GM18499 (cell line): ENCODE results near the gene PRTN3.

ENCODE experiments used
- ATAC-seq: cut with Tn5 transposase; IDR thresholded peaks from one replicate; pipeline ENCODE4 v1.9.1; 2021; ENCODE audit warnings: moderate number of reproducible peaks; ENCODE audit not compliant: insufficient read depth, unreplicated experiment

Gene PRTN3, protein sequence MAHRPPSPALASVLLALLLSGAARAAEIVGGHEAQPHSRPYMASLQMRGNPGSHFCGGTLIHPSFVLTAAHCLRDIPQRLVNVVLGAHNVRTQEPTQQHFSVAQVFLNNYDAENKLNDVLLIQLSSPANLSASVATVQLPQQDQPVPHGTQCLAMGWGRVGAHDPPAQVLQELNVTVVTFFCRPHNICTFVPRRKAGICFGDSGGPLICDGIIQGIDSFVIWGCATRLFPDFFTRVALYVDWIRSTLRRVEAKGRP

DNA sequence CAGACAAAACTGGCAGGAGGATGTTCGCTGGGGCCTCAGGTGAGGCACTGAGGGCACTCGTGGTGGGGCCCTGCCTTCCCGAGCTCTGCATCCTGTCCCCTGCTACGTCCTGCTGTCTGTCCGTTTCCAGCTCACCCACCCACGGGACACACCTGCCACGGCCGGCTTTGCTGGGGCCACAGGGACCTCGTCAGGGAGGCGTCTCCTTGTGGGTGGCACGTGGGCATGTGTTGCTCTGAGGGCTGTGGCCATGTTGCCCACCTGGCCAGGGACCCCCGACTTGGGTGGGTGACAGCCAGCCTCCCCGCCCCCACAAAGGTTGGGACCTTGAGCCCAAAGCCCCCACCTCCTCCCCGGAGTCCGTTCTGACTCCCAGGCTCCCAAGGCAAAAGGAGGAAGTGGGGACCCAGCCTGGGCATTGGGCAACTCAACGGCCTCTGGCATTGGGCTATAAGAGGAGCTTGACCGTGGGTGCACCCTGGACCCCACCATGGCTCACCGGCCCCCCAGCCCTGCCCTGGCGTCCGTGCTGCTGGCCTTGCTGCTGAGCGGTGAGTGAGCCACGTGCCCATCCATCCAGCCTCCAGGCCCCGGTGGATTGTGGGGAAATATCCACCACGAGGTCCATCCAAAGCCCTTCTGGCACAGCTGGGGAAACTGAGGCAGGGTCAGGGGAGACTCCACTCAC lies at the start of gene PRTN3:
Gene PRTN3, plus strand, starts transcription at position 481 of the 688 bp plus-strand sequence. Its CDS starts 10 bp downstream, at position 491.
- no peak for ATAC-seq

DNA sequence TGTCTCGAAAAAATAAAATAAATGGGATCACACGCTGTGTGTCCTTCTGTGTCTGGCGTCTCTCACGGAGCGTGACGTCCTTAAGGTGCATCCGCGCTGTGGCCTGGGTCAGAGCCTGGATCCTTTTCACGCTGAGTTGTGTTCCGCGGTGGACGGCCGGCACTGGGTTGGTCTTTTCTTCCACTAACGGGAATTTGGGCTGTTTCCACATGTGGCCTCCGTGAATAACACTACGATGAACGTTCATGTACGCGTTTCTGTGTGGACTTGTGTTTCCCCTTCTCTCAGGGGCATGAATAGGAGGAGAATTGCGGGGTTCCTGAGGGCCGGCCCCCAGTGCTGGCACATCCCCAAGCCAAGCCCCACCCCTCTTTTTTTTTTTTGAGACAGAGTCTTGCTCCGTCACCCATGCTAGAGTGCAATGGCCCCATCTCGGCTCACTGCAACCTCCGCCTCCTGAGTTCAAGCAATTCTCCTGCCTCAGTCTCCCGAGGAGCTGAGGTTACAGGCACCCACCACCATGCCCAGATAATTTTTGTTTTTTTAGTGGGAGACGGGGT lies 49.7 kb upstream of the PRTN3 start:
- no peak for ATAC-seq

DNA sequence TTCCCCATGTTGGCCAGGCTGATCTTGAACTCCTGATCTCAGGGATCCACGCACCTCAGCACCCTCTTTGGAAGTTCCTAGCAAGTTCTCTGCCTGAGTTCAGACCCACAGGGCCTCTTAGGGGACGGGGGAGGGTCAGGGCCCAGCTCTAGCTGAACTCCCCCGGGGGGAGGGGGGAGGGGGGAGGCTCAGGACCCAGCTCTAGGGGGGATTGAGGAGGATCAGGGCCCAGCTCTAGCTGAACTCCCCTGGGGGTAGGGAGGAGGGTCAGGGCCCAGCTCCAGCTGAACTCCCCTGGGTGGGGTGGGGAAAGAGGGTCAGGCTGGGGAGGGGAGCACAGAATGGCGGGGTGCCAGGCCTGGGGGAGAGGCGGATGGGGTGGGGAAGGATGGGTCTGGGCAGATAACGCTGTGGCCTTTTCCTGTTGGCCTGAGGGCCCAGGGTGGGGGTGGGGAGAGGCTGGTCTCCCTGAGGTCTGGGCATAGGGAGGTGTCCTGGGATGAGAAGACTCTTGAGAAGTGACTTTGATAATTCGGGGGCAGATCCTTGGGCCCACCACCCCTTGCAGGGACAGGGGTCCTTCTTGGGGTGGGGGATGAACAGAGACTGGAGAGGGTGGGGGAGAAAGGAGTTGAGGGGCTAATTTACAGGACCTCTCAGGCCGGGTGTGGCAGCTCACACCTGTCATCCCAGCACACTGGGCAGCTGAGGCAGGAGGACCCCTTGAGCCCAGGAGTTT lies 49.1 kb upstream of the PRTN3 start:
- ATAC-seq, result no peak

DNA sequence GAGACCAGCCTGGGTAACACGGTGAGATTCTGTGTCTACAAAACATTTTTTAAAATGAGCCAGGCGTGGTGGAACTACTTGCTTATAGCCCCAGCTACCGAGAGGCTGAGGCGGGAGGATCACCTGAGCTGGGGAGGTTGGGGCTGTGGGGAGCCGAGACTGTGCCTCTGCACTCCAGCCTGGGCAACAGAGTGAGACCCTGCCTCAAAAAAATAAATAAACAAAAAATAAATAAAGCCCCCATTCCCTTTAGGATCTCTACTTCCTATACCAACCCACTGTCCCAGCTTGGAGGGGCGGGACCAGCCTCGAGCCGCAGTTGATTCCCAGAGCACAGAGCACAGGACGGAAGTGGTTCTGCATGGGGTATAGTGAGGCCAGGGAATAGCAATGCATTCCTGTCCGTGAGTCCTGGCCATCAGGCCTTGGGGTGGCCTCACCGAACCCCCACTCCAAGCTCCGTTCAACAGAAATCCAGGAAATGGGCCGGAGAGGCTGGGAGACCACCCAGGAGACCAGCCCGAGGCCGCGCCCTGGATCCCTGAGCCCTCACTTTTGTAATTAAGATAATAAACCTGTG lies 48.4 kb upstream of the PRTN3 start:
- no peak for ATAC-seq

DNA sequence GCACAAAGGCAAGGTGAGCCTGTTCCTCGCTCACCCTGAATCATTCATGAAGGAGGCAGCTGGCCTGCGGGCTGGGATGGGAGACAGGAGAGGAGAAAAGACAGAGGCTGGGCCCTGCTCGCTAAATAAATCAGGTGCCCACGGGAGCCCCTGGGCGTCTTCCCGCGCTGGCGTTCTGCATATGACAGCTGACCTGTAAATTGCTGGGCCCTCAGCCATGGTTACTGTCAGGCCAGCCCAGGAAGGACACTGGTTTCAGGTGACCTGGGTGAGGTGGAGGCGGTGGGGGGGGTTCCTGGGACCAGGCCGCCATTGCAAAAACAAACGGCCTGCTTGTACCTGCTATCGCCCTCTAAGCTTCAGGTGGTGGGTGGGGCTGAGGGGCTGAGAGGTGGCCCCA lies 47.0 kb upstream of the PRTN3 start:
- ATAC-seq, result no peak

DNA sequence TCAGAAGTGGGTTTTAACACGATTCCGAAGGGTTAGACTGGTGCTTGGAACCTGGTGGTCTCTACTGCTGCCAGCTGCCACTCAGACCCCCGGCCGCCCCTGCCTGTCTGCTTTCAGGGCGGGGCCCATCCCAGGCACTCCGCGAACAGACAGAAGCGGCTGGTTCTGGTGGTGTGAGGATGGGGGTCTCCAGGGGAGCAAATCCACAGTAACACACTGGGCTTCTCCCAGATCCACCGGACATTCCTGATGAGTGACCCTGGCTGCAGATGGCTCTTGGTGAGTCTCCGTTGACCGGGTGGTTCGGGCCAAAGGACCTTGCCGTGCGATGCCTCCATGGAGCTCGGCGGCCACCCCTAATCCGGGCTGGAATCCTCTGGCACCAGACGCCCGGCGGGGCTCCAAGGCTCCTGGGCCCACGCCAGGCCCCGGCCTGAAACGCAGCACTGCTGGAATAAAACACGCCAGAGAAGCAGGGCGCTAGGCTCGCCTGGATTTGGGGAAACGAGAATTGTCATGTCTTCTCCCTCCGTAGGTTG lies 45.7 kb upstream of the PRTN3 start:
- no peak for ATAC-seq

DNA sequence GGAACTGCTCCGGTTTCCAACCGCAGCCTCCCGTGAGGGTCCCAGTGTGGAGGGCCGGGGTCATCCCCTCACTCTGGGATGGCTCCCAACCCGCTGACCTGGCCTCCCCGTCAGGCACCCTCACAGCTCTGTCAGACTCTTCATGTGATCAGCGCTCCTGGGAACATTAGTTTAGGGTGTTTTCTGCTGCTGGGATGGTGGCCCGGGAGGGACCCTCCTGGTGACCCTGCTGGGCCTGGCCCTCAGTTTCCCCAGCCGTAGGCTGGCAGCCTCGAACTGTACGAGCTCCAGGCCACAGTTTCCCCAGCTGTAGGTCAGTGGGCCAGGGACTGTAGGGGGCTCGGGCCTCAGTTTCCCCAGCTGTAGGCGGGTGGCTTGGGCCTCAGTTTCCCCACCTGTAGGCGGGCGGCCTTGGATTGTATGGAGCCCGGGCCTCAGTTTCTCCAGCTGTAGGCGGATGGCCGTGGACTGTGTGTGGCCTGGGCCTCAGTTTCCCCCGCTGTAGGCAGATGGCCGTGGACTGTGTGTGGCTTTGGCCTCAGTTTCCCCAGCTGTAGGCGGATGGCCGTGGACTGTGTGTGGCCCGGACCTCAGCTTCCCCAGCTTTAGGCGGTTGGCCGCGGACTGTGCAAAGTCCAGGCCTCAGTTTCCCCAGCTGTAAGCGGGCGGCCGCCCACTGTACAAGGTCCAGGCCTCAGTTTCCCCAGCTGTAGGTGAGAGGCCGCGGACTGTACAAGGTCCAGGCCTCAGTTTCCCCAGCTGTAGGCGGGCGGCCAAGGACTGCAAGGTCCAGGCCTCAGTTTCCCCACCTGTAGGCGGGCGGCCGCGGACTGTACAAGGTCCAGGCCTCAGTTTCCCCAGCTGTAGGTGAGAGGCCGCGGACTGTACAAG lies 44.9 kb upstream of the PRTN3 start:
- ATAC-seq, result no peak

DNA sequence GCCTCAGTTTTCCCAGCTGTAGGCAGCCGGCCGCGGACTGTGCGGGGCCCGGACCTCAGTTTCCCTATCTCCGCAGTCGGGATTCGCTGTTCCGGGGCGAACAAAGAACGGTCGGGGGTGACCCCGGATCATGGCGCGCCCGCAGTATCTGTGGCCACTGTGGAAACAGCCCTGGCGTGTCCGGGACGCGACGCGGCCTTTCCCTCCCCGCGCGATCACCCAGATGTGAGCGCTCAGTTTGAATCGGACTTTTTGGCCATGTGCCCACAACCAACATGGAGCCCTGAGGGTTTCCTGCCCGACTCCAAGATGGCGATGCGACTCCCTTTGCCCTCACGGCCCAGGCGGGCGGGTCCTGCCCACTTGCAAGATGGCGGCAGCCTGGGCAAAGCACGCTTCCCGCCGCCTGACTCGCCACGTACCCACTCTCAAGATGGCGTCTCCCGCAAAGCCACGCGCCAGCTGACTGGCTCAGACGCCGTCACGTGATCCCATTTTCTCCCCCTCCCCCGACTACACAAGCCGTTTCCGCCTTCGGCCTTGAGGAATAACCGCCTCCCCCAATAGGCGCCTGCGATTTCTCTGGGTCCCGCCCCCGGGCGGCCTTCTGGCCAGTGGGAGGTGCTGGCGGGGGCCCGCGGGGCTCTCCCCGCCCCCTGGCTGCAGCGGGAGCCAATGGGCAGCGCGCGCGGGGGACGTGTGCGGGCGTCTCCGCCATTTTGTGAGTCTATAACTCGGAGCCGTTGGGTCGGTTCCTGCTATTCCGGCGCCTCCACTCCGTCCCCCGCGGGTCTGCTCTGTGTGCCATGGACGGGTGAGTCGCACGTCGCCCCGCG lies 43.9 kb upstream of the PRTN3 start, which contains the start of gene PTBP1:
Gene PTBP1, plus strand, starts transcription at position 761 of the 836 bp plus-strand sequence. Its CDS starts 46 bp downstream, at position 807.
- ATAC-seq, result peak; percentile 61

DNA sequence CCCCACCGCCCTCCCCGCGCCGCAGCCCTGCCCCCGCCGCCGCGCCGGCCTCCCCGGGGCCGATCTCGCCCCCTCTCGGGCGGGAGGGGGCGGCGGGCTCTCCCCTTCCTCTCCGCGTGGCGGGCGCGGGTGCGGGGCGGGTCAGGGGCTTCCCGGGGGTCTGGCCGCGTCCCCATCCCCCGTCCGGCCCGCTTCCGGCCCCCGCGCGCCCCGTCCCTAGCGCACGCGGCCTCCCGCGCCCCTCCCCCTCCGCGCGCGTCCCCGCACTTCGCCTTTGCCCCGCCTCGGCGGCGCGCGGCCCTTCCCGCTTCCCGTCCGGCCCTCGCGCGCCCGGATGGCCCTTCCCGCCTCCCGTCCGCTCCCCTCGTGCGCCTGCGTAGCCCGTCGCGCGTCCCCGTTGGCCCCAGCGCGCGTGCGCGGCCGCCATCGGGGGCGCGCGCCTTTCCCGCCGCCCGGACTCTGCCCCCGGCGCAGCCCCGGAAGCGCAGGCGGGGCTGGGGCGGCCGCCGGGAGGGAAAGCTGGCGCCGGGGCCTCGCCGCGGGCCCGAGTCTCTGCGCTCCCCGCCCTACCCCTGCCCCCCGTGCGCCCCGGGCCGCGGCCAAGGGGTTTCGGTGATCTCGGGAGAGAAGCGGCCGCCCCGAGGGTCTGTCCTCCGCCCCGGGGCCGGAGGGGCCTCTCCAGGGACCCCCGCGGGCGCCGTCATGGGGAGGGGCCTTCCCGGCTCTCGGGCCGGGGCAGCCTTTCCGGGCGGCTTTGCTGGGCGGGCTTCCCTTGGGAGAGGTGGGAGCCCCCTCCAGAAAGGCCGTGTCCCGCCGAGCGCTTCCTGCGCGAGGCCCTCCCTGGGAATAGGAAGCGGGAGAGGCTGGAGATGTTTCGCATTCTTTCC lies 43.0 kb upstream of the PRTN3 start:
- no peak for ATAC-seq

DNA sequence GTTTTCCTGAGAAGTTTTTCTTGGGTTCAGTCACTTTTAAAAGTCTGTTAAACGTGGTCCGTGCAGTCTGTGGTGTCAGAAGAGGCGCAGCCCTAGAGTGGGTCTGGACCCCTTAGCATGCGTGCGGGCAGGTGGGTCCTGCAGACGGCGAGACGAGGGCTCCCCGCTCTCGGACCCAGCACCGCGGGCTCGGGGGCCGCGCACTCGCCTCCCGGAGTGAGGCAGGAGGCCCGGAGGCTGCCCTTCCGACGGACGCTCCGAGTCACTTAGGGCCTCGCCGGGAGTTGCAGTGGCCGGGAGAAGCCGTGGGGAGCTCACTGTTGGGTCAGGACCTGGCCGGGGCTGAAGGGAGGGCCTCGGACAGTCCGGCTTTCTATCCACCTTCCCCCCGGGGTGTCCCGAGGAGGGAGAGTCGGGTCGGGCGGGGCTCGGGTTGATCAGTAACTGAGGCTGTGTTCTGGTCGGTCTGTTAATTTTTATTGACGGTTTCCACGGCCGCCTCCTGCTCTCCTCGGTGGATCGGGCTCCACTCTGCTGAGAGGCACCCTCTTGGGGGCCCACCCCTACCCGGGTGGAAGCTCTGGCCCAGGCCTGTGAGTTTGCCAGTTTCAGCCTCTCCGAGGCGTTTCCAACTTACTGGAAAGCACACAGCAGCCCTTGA lies 42.3 kb upstream of the PRTN3 start:
- no peak for ATAC-seq

DNA sequence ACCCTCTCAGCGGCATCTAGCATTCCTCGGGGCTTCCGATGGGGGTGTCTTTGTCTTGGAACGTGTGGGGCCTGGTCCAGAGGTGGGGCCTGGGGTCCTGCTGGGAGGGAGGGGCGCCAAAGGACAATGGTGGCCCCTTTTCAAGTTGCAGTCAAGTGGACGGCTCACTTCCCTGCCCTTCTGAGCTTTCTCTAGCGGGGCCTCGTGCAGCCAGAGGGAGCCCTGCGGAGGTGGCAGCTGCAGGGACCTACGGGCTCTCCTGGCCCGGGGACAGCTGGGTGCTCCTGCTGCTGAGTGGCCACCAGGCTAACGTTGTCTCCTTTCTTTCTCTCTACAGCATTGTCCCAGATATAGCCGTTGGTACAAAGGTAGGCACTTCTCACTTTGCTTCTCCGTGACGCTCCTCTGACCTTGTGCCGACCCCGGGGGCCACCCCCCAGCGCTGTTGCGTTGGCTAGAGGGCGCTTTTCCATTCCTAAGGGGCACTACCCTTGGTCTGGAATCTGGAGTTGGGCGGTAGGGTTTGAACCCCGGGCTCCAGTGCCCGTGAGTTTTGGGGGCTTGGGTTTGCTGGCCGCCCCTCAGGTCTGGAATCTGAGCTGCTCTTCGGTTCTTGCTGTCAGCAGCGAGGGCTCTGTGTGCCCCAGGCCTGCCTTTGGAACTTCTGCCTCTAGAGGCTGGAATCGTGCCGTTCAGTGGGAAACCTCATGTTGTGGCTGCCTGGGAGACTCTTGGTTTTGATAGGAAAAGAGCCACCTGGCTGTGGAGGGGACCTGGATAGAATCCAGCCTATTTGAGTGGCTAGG lies 41.5 kb upstream of the PRTN3 start:
- ATAC-seq, result no peak

DNA sequence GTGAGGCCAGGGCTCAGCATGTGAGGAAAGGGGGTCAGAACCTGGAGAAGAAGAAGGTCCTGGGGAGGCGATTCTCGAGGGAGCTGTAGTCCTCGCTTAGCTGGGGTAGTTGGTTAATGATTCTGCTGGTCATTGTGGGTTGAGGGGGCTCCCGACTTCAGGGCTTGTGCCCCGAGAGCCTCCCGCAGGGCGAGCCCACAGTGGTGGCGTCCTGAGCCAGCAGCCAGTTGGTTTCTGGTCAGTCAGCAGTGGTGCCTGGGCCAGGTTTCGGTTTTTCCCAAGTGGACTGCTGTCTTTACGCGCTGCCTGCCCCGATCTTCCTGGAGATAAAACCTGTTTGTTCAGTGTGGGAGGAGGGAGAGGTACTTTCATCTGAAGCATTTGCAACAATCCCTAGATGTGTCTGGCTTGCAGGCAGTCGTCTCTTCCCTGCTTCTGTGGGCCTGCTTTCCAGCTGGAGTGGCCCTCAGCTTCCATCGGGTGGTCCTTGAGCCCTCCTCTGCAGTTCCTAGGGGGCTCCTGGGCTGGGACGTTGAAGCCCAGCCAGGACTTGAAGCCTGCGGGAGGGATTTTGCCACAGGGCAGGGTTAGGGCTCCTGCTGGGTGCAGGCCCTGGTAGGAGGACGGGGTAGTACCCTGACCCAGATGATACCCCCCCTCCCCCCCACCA lies 40.3 kb upstream of the PRTN3 start:
- no peak for ATAC-seq

DNA sequence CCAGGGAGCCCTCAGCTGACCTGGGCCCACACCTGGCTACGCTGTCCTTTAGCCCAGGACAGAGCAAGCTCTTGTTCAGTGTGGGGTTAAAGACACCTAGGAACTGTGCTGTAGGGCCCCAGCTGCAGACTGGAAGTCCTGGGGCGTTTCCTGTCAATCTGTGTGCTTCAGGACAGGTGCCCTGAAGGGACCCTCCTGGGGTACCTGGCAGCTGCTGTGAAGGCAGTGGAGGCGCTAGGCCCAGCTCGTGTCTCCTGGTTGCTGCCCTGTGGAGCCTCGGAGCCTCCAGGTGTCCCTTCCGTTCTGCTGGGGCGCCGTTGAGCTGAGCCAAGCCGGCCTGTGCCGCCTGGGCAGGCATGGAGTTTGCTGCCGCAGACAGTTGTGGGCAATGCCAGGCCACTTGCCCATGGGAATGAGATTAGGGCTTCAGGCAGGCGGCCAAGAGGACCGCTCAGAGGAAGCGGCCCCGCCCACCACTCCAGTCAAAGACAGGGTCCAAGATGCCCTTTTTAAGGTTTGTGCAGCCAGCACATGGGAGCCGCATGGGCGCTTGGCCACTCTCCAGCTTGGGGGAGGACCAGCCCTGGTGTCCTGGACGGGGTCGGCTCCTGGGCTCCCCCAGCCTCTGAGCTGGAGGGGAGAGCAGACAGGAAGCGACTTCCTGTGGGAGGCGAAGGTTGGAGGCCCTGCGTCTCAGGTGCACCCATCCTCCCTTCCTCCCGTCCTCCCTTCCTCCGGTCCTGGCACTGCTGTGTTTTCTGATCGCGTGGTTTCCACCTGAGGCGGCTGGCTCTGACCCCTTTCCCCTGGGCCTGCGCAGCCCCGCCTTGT lies 39.6 kb upstream of the PRTN3 start:
- ATAC-seq, result no peak

DNA sequence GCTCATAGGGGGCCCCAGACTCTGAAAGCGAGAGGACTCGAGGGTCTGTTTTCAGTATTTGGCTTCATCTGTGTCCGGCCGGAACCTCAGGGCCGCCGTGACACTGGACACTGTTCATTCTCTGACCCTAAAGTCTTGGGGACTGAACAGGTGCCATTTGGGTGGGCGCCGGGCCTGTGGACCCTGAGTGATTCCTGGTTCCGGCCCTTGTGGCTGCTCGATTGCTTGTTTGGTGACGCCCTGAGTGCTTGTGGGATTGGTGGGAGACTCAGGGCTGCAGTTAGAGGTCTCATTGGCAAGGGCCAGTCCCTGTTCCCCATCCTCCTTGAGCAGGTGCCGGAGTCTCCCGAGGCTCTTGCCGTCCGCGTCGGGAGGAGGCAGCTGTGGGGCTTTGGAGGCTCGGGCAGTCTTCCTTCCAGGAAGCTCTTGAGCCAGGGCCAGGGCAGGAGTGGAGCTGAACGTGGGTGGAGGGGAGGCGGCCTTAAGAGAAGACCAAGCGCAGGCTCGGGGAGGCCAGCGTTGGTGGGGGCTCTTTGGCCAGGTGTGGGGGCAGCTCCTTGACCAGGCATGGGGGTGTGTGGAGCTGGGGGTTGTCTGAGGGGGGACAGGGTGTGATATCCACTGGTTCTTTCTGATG lies 38.8 kb upstream of the PRTN3 start:
- no peak for ATAC-seq
